H1 (cell line): ENCODE data around the gene HEPHL1.

Source experiments
- ASH2L ChIP-seq: fragments of 200-600, 300-600 bp; sonication (generic); IDR thresholded peaks from one replicate; pipeline ENCODE4 v1.7.1; 2017; ENCODE audit warnings: low read length
- ATF3 ChIP-seq: IDR thresholded peaks from 2 replicates; pipeline ENCODE4 v1.6.1; 2011; ENCODE audit warnings: low read depth, mild to moderate bottlenecking, low read length; ENCODE audit not compliant: insufficient read depth
- CHD2 ChIP-seq: IDR thresholded peaks from 2 replicates; pipeline ENCODE4 v1.6.1; 2012; ENCODE audit warnings: low read length, improper control_type of control experiment
- CTCF ChIP-seq, 3 experiments: IDR thresholded peaks; 1 replicate in 2 of 3; 2 replicates in 1 of 3; pipeline versions ENCODE4 v1.5.1 to v1.6.1; 2011; ENCODE audit warnings: low read length in 3 of 3, mild to moderate bottlenecking in 3 of 3, inconsistent platforms in 2 of 3, low read depth in 1 of 3, moderate library complexity in 1 of 3; ENCODE audit not compliant: insufficient read depth in 1 of 3; ENCODE audit errors: control extremely low read depth in 1 of 3
- EP300 ChIP-seq, 2 experiments: IDR thresholded peaks; 1 replicate in 1 of 2; 2 replicates in 1 of 2; pipeline ENCODE4 v1.6.1; 2011 to 2012; ENCODE audit warnings: low read depth in 2 of 2, low read length in 2 of 2, mild to moderate bottlenecking in 2 of 2, borderline replicate concordance in 1 of 2, inconsistent platforms in 1 of 2, moderate library complexity in 1 of 2
- EZH2 ChIP-seq: fragments of 200-600 bp; sonication (generic); IDR thresholded peaks from 2 replicates; pipeline ENCODE4 v1.7.1; 2012; ENCODE audit warnings: low read depth, mild to moderate bottlenecking, moderate library complexity, low read length, inconsistent platforms; ENCODE audit not compliant: severe bottlenecking
- MAX ChIP-seq: IDR thresholded peaks from 2 replicates; pipeline ENCODE4 v1.6.1; 2012; ENCODE audit warnings: inconsistent platforms
- POLR2A ChIP-seq, 2 experiments: IDR thresholded peaks; 1 replicate in 1 of 2; 2 replicates in 1 of 2; pipeline ENCODE4 v1.6.1; 2011; ENCODE audit warnings: low read depth in 2 of 2, low read length in 2 of 2, mild to moderate bottlenecking in 2 of 2; ENCODE audit errors: control extremely low read depth in 1 of 2
- SIN3A ChIP-seq, 2 experiments: IDR thresholded peaks in 1 of 2; conservative IDR thresholded peaks in 1 of 2; 2 replicates each; pipeline ENCODE4 v1.6.1; 2011 to 2012; ENCODE audit warnings: low read length in 2 of 2, improper control_type of control experiment in 1 of 2, low read depth in 1 of 2, mild to moderate bottlenecking in 1 of 2

GRCh38 chr11:94106716-94107115 lies 85.6 kb downstream of the HEPHL1 start:
- TF ChIP-seq ATF3 (no peak), MAX (no peak), SIN3A (conservative IDR thresholded peaks at IDR 0.05 in 1 of 2, IDR thresholded peaks at IDR 0.05 in 1 of 2; ENCODE audit: low read depth in 1 of 2, low read length in 2 of 2) (no peak), CTCF (IDR thresholded peaks at IDR 0.05; ENCODE audit: control extremely low read depth in 1 of 3, insufficient read depth in 1 of 3, low read depth in 1 of 3, low read length in 3 of 3) (no peak), POLR2A (IDR thresholded peaks at IDR 0.05; ENCODE audit: control extremely low read depth in 1 of 2, low read depth in 2 of 2, low read length in 2 of 2) (no peak), ASH2L (no peak), EZH2 (no peak), EP300 (IDR thresholded peaks at IDR 0.05; ENCODE audit: borderline replicate concordance in 1 of 2, low read depth in 2 of 2, low read length in 2 of 2) (no peak), CHD2 (no peak)
